Measurements from ENCODE around the gene FAM24A.
A peak's percentile ranks its signal among the peaks of the same experiment; 100 is the strongest.

FAM24A gene

GRCh38 chr10:122931088-122931906 lies 20.9 kb downstream of the FAM24A start:
- DNase-seq, result no peak

- no peak for DNase-seq
Observed at GRCh38 chr10:122939133-122939855, 28.9 kb downstream of the FAM24A start.

- no peak for DNase-seq
Observed at GRCh38 chr10:122939856-122940543, 29.6 kb downstream of the FAM24A start.

- DNase-seq, result no peak
Observed at GRCh38 chr10:122949296-122949695, 38.9 kb downstream of the FAM24A start.

- peak; percentile 93 for DNase-seq
Observed at GRCh38 chr10:122953902-122954730, 43.7 kb downstream of the FAM24A start, which contains the start of gene C10orf88. TSS of gene C10orf88 (minus strand) at chr10:122954227. CDS start at chr10:122954178, 49 bp downstream.

- no peak for DNase-seq
Observed at GRCh38 chr10:122954731-122955050, 44.3 kb downstream of the FAM24A start.

GRCh38 chr10:122955892-122956291 lies 45.5 kb downstream of the FAM24A start:
- DNase-seq, result no peak

GRCh38 chr10:122957474-122957873 lies 47.1 kb downstream of the FAM24A start:
- no peak for DNase-seq

- DNase-seq, result no peak
Observed at GRCh38 chr10:122962405-122962804, 52.0 kb downstream of the FAM24A start.
